Naive thymus-derived CD4-positive, alpha-beta T cell (primary cell): ENCODE results near the gene LIN37. TPM values are rescaled to one million over a fixed set of nuclear protein-coding genes. Genes with fewer than 3 reads are reported as not detected.

ENCODE experiments used
- ATAC-seq: fragments of 150-1000 bp; cut with Tn5 transposase; 2 replicates; pipeline ENCODE4 v1.10.0; 2021; ENCODE audit warnings: mild to moderate bottlenecking, moderate library complexity
- CTCF ChIA-PET: fragments of 350-600 bp; sonication (Branson Sonifier 250); formaldehyde crosslinking; loops from one replicate; lab custom pipeline; 2021; ENCODE audit warnings: antibody characterized with exemption; lab: Charles Lee
- POLR2A ChIA-PET: fragments of 350-600 bp; sonication (Branson Sonifier 250); formaldehyde crosslinking; loops from one replicate; lab custom pipeline; 2021; ENCODE audit warnings: antibody characterized with exemption, inconsistent platforms; lab: Charles Lee
- DNase-seq, 9 donors: peaks; one replicate each; pipeline versions ENCODE4 v3.0.0 to v3.0.0-alpha.2; 2020 to 2022; ENCODE audit warnings: mixed read lengths in 1 of 9
- H3K27ac ChIP-seq: one replicate; pipeline ENCODE4 v1.7.0; 2013; ENCODE audit warnings: mild to moderate bottlenecking, low read depth, low read length, moderate library complexity
- H3K27me3 ChIP-seq, 2 donors: one replicate each; pipeline ENCODE4 v1.7.0; 2013; ENCODE audit warnings: low read length in 2 of 2, mild to moderate bottlenecking in 2 of 2, moderate library complexity in 2 of 2; ENCODE audit not compliant: control insufficient read depth in 2 of 2, insufficient read depth in 2 of 2
- H3K36me3 ChIP-seq, 3 experiments: 1 replicate in 2 of 3; 2 replicates in 1 of 3; pipeline ENCODE4 v1.7.0; 2013; ENCODE audit warnings: low read length in 3 of 3, mild to moderate bottlenecking in 3 of 3, moderate library complexity in 1 of 3; ENCODE audit not compliant: insufficient read depth in 3 of 3, control insufficient read depth in 2 of 3
- H3K4me1 ChIP-seq, 2 donors: one replicate each; pipeline ENCODE4 v1.7.0; 2013; ENCODE audit warnings: low read length in 2 of 2, mild to moderate bottlenecking in 2 of 2, moderate library complexity in 1 of 2; ENCODE audit not compliant: control insufficient read depth in 2 of 2, insufficient read depth in 2 of 2
- H3K4me3 ChIP-seq: 2 replicates; pipeline ENCODE4 v1.7.0; 2013; ENCODE audit warnings: mild to moderate bottlenecking, low read length
- H3K9me3 ChIP-seq, 3 experiments: 1 replicate in 2 of 3; 2 replicates in 1 of 3; pipeline ENCODE4 v1.7.0; 2013; ENCODE audit warnings: low read length in 3 of 3; ENCODE audit not compliant: control insufficient read depth in 2 of 3
- H3K27ac Mint-ChIP-seq, 9 donors: one replicate each; pipeline ENCODE4 v1.8.0; 2020 to 2022; ENCODE audit warnings: mixed read lengths in 9 of 9, mild to moderate bottlenecking in 8 of 9, moderate library complexity in 5 of 9, inconsistent platforms in 2 of 9
- H3K27me3 Mint-ChIP-seq, 5 donors: one replicate each; pipeline ENCODE4 v1.8.0; 2021 to 2022; ENCODE audit warnings: mixed read lengths in 5 of 5, mild to moderate bottlenecking in 1 of 5
- H3K36me3 Mint-ChIP-seq, 5 donors: one replicate each; pipeline ENCODE4 v1.8.0; 2020 to 2022; ENCODE audit warnings: mixed read lengths in 5 of 5, mild to moderate bottlenecking in 3 of 5, inconsistent platforms in 1 of 5
- H3K4me1 Mint-ChIP-seq, 7 donors: one replicate each; pipeline ENCODE4 v1.8.0; 2020 to 2022; ENCODE audit warnings: mixed read lengths in 7 of 7, mild to moderate bottlenecking in 3 of 7, inconsistent platforms in 1 of 7
- H3K4me3 Mint-ChIP-seq, 10 donors: one replicate each; pipeline ENCODE4 v1.8.0; 2020 to 2022; ENCODE audit warnings: mild to moderate bottlenecking in 10 of 10, mixed read lengths in 10 of 10, moderate library complexity in 6 of 10, inconsistent platforms in 2 of 10
- H3K9me3 Mint-ChIP-seq, 11 donors: one replicate each; pipeline ENCODE4 v1.8.0; 2020 to 2022; ENCODE audit warnings: mixed read lengths in 11 of 11, mild to moderate bottlenecking in 4 of 11, inconsistent platforms in 1 of 11, moderate library complexity in 1 of 11
- intact Hi-C, 2 donors: fragments of 100-400 bp; cut with micrococcal nuclease; formaldehyde crosslinking; loops; one replicate each; pipeline ENCODE4 v1.15.1; 2023
- polyA plus RNA-seq, 2 donors: library from polyadenylated mRNA; unstranded; fragments of 300-500 nt; fragmentation: Illumina TruSeq; gene quantifications; one replicate each; pipeline ENCODE4 v1.2.3, GENCODE V29; 2021
- total RNA-seq, 6 experiments: library from RNA in 5 of 6; stranded (reverse) in 5 of 6; gene quantifications; 1 replicate in 5 of 6; 2 replicates in 1 of 6; pipeline ENCODE4 v1.2.3 and lab custom pipeline; 2021 to 2026

Gene LIN37
- total and polyA plus RNA-seq, 7 experiments from 2014 or later = 6.7 to 33.1 (median 18.9) TPM

- no peak for ATAC-seq
- H3K27ac Mint-ChIP-seq = no peak overlapping the region
- H3K4me3 Mint-ChIP-seq = no peak overlapping the region
Observed at GRCh38 chr19:35782589-35782988, 34.2 kb downstream of the LIN37 start.

DNA sequence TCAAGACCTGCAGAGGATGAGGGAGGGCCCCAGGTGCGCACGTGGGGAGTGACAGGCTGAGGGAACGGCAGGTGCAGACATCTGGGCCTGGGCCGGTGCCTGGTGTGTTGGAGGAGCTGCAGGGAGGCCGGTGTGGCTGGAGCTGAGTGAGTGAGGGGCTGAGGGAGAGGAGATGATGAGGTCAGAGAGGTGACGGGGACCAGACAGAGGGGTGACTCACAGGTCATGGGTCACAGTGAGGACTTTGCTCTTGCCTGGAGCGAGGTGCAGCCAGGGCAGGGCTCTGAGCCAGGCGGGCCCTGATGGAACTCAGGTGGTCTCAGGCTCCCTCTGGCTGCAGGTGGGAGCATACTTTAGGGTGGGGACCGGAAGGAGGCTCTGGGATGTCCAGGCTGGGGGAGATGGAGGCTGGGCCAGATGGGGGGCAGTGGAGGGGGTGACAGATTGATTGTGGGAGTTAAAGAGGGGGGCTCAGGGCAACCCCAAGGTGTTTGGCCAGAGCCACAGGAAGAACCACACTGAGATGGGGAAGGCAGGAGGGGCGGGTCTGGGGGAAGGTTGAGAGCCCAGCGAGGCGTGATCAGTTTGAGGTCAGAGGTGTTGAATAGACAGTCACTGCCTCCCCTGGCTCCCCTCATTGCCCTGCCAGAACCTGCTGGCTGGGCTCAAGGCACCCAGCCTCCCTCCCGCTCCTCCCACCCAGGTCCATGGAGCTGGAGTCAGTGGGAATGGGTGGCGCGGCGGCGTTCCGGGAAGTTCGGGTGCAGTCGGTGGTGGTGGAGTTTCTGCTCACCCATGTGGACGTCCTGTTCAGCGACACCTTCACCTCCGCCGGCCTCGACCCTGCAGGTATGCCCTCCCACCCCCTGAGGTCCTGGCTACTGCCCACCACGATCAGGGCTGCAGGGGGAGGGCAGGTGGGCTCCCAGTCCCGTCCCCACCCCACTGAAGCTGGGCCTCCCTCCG is 35.4 kb downstream of the LIN37 start:
- peak overlapping the region in 1 of 9 donors; percentile 31 for H3K27ac Mint-ChIP-seq

More at GRCh38 chr19:35782589-35782988, 34.2 kb downstream of the LIN37 start:
- no peaks in the 10 kb centered on the region for H3K27me3 ChIP-seq
- Mint-ChIP-seq H3K27me3 (no peaks in the 10 kb centered on the region), H3K36me3 (peaks cover 0 to 10% (median 7%) of the 10 kb centered on the region in 5 donors), H3K4me1 (peaks cover 0 to 5% (median 0%) of the 10 kb centered on the region in 7 donors), H3K9me3 (no peaks in the 10 kb centered on the region)
- no peak for DNase-seq
- H3K27ac ChIP-seq = no peak overlapping the region
- POLR2A ChIA-PET = no interaction called here
- H3K4me1 ChIP-seq = no peaks in the 10 kb centered on the region
- CTCF ChIA-PET = interaction anchor here (0.5 to 0.9 kb wide), 2 partner anchors 16 to 18 kb away, joined by 4 read pairs; no protein-coding TSS in a partner anchor
- intact Hi-C loops = no loop called here
- H3K4me3 ChIP-seq = no peak overlapping the region
- no peaks in the 10 kb centered on the region for H3K9me3 ChIP-seq
- peaks cover 0 to 27% (median 0%) of the 10 kb centered on the region in 3 experiments for H3K36me3 ChIP-seq

DNA sequence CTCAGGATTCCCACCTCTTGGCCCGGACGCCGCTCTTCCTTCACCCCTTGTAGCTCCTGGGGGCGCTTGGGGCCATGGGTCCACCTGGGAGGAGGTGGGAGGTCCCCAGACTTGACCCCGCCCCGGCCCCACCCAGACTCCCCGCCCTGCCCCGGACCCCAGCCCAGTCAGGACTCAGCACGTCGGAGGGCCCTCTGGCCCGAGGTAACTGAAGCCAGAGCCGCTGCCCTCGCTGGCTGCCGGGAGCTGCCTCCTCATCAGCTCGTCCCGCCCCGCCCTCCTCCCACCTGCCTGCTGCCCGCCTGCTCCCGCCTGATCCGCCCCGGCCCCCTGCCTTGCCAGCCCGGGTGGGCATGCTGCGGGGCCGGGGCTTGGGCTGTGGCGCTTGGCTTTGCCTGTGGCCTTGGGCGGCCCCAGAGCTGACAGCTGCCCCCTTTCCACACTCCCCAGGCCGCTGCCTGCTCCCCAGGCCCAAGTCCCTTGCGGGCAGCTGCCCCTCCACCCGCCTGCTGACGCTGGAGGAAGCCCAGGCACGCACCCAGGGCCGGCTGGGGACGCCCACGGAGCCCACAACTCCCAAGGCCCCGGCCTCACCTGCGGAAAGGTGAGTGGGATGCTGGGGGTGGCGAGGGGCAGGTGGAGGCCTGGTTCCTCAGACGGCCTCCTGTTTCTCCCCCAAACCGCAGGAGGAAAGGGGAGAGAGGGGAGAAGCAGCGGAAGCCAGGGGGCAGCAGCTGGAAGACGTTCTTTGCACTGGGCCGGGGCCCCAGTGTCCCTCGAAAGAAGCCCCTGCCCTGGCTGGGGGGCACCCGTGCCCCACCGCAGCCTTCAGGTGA is 36.3 kb downstream of the LIN37 start:
- CTCF ChIA-PET = no interaction called here
- Mint-ChIP-seq H3K36me3 (peaks cover 0 to 8% (median 5%) of the 10 kb centered on the region in 5 donors), H3K9me3 (no peaks in the 10 kb centered on the region), H3K4me3 (no peak overlapping the region), H3K27ac (no peak overlapping the region), H3K27me3 (no peaks in the 10 kb centered on the region), H3K4me1 (peaks cover 0 to 4% (median 0%) of the 10 kb centered on the region in 7 donors)
- Histone ChIP-seq H3K4me1 (no peaks in the 10 kb centered on the region), H3K36me3 (peaks cover 0 to 22% (median 0%) of the 10 kb centered on the region in 3 experiments), H3K27ac (no peak overlapping the region), H3K9me3 (no peaks in the 10 kb centered on the region), H3K27me3 (no peaks in the 10 kb centered on the region), H3K4me3 (no peak overlapping the region)
- intact Hi-C loops = no loop called here
- no peak for DNase-seq
- POLR2A ChIA-PET = no interaction called here
- ATAC-seq = no peak

More for the DNA sequence above, 35.4 kb downstream of the LIN37 start:
- intact Hi-C loops = no loop called here
- Histone ChIP-seq H3K4me1 (no peaks in the 10 kb centered on the region), H3K4me3 (no peak overlapping the region), H3K27me3 (no peaks in the 10 kb centered on the region), H3K9me3 (no peaks in the 10 kb centered on the region), H3K27ac (no peak overlapping the region), H3K36me3 (peaks cover 0 to 25% (median 0%) of the 10 kb centered on the region in 3 experiments)
- ChIA-PET POLR2A (no interaction called here), CTCF (no interaction called here)
- DNase-seq (no peak), ATAC-seq (no peak)
- Mint-ChIP-seq H3K4me1 (peaks cover 0 to 4% (median 0%) of the 10 kb centered on the region in 7 donors), H3K4me3 (no peak overlapping the region), H3K9me3 (no peaks in the 10 kb centered on the region), H3K27me3 (no peaks in the 10 kb centered on the region), H3K36me3 (peaks cover 0 to 10% (median 7%) of the 10 kb centered on the region in 5 donors)

- Mint-ChIP-seq H3K36me3 (peaks cover 0 to 8% (median 5%) of the 10 kb centered on the region in 5 donors), H3K4me1 (peaks cover 0 to 4% (median 0%) of the 10 kb centered on the region in 7 donors), H3K27me3 (no peaks in the 10 kb centered on the region), H3K27ac (no peak overlapping the region), H3K9me3 (no peaks in the 10 kb centered on the region), H3K4me3 (no peak overlapping the region)
- H3K27ac ChIP-seq = no peak overlapping the region
- H3K4me3 ChIP-seq = no peak overlapping the region
- intact Hi-C loops = no loop called here
- no peaks in the 10 kb centered on the region for H3K27me3 ChIP-seq
- ChIA-PET CTCF (no interaction called here), POLR2A (no interaction called here)
- H3K4me1 ChIP-seq = no peaks in the 10 kb centered on the region
- peaks cover 0 to 19% (median 0%) of the 10 kb centered on the region in 3 experiments for H3K36me3 ChIP-seq
- no peaks in the 10 kb centered on the region for H3K9me3 ChIP-seq
- DNase-seq = no peak
- ATAC-seq = no peak
Observed at GRCh38 chr19:35785339-35785627, 36.9 kb downstream of the LIN37 start.

GRCh38 chr19:35786299-35787160 is 38.2 kb downstream of the LIN37 start:
- no peak overlapping the region for H3K4me3 ChIP-seq
- no peaks in the 10 kb centered on the region for H3K9me3 Mint-ChIP-seq
- peaks cover 0 to 14% (median 0%) of the 10 kb centered on the region in 3 experiments for H3K36me3 ChIP-seq
- DNase-seq (no peak), ATAC-seq (no peak)
- H3K27ac ChIP-seq = no peak overlapping the region
- H3K9me3 ChIP-seq = no peaks in the 10 kb centered on the region
- peaks cover 0 to 4% (median 0%) of the 10 kb centered on the region in 7 donors for H3K4me1 Mint-ChIP-seq
- no peaks in the 10 kb centered on the region for H3K27me3 ChIP-seq
- POLR2A ChIA-PET = no interaction called here
- peaks cover 0 to 8% (median 2%) of the 10 kb centered on the region in 5 donors for H3K36me3 Mint-ChIP-seq
- CTCF ChIA-PET = no interaction called here
- no peak overlapping the region for H3K27ac Mint-ChIP-seq
- no peak overlapping the region for H3K4me3 Mint-ChIP-seq
- no peaks in the 10 kb centered on the region for H3K4me1 ChIP-seq
- H3K27me3 Mint-ChIP-seq = no peaks in the 10 kb centered on the region
- intact Hi-C loops = no loop called here

DNA sequence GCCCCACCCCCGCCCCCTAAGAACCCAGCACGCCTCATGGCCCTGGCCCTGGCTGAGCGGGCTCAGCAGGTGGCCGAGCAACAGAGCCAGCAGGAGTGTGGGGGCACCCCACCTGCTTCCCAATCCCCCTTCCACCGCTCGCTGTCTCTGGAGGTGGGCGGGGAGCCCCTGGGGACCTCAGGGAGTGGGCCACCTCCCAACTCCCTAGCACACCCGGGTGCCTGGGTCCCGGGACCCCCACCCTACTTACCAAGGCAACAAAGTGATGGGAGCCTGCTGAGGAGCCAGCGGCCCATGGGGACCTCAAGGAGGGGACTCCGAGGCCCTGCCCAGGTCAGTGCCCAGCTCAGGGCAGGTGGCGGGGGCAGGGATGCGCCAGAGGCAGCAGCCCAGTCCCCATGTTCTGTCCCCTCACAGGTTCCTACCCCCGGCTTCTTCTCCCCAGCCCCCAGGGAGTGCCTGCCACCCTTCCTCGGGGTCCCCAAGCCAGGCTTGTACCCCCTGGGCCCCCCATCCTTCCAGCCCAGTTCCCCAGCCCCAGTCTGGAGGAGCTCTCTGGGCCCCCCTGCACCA is 38.9 kb downstream of the LIN37 start:
- intact Hi-C loops = no loop called here
- H3K4me1 ChIP-seq = no peaks in the 10 kb centered on the region
- no peaks in the 10 kb centered on the region for H3K27me3 Mint-ChIP-seq

More for the DNA sequence above, 38.9 kb downstream of the LIN37 start:
- Mint-ChIP-seq H3K9me3 (no peaks in the 10 kb centered on the region), H3K4me1 (peaks cover 0 to 4% (median 0%) of the 10 kb centered on the region in 7 donors), H3K27ac (no peak overlapping the region), H3K4me3 (no peak overlapping the region), H3K36me3 (peaks cover 0 to 8% (median 2%) of the 10 kb centered on the region in 5 donors)
- POLR2A ChIA-PET = no interaction called here
- CTCF ChIA-PET = no interaction called here
- DNase-seq = no peak
- no peak overlapping the region for H3K4me3 ChIP-seq
- H3K27ac ChIP-seq = no peak overlapping the region
- peaks cover 0 to 12% (median 0%) of the 10 kb centered on the region in 3 experiments for H3K36me3 ChIP-seq
- no peak for ATAC-seq
- H3K27me3 ChIP-seq = no peaks in the 10 kb centered on the region
- no peaks in the 10 kb centered on the region for H3K9me3 ChIP-seq
